Stimulated activated naive CD8-positive, alpha-beta T cell treated with anti-CD3 and anti-CD28 coated beads, Interleukin-15, Interleukin-2, amounts not matched to agents 100 U/mL and 50 U/mL, for 24 hours (primary cell): ENCODE measurements around the gene SEMA3D.
A peak's percentile ranks its signal among the peaks of the same experiment; 100 is the strongest.

ENCODE experiments used
- ATAC-seq: fragments of 150-1000 bp; cut with Tn5 transposase; one replicate; pipeline ENCODE4 v1.10.0; 2021
- DNase-seq: peaks from one replicate; pipeline ENCODE4 v3.0.0; 2021

SEMA3D gene

DNA sequence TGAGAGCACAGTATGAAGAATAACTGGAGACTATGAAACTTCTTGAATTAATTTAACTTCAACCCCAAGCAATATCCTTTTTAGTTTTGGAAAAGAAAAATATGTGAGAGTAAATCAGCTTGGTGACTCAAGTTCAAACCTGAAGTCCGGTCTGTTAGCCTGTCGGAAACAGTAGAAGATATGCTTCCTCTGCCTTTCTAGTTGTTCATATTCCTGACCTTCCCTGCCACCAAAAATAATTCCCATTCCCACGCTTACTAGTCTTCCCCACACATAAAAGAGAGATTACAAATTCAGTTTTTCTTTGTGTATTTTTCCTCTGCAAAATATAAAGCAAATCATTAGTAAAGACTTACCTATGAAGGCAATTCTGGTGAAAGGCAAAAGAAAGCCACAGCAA lies 3.6 kb downstream of the SEMA3D start:
- no peak for ATAC-seq
- DNase-seq, result no peak

- ATAC-seq, result no peak
- DNase-seq, result no peak
Measured at GRCh38 chr7:85178531-85179298, 8.1 kb downstream of the SEMA3D start.

- no peak for ATAC-seq
- no peak for DNase-seq
Measured at GRCh38 chr7:85177316-85177715, 9.5 kb downstream of the SEMA3D start.

DNA sequence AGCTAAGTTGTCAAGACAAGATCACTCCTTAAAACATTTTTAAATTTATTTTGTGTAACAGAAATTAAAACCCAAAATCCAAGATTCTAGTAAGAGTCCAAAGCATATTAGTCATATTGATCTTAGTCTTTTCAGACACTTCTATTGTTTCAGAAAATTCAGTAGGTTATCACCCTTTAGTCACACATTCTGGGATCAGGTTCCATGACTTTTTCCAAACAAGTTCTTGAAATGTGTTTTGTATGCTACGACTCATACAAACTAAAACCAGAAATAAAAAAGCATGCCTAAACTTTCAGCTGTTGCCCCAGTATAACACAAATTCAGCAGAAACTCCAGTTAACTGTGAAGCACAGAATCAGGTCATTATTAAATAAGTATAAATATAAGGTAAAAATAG lies 10.7 kb downstream of the SEMA3D start:
- DNase-seq (no peak), ATAC-seq (no peak)

DNA sequence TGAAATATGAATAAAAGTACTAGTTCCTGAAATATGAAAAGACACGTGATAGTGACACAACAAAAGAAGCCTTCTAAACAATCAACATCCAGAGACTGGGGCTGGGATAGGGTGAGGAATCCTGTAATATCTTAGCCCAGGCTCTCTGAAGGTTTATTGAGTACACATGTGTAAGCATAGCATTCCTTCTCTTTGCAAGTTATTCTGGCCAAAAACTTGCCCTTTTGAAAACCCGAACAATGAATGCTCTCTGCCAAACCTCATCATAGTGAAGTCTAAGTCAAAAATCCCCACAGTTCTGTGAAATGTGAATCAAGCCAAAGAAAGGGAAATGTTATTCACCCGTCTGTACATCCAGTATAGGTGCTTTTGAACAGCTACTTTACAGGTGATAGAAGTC lies 11.6 kb downstream of the SEMA3D start:
- DNase-seq (no peak), ATAC-seq (no peak)

DNA sequence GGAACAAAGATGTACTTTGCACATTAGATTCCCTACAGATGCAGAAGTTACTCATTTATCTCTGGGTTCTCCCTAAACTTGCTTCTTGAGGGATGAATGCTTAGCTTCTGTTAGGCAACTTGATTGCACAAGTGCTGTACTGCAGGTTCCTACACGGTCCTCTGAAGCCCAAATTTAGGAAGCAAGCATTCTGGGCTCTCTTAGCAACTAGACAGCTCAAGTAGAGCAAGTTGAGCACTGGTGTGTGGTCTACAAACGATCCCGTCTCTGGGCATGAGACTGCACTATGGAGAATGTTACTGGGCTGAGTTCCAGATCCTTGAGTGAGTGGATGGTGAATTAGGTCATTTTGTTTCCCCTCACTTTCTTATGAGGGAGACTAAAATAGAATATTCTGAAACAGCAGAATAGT lies 14.3 kb downstream of the SEMA3D start:
- DNase-seq, result no peak
- ATAC-seq, result no peak

DNA sequence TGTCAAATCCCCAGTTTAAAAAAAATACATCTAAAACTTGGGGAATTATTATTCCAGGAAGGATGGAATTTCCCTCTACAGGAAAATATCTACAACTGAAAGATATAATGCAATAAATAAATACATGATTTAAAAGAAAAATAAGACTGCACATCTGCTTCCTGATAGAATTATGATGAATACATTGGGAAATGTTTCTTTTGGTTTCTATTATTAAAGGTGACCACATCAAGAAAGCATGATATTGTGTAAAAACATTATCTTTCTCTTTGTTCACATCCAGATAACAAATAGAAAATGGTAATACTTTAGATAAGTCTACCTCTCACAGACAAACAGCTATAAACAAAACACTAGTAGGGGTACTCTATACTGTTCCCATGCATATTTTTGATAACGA lies 19.2 kb downstream of the SEMA3D start:
- DNase-seq, result no peak
- ATAC-seq, result no peak

GRCh38 chr7:85165263-85165662 lies 21.6 kb downstream of the SEMA3D start:
- no peak for DNase-seq

DNA sequence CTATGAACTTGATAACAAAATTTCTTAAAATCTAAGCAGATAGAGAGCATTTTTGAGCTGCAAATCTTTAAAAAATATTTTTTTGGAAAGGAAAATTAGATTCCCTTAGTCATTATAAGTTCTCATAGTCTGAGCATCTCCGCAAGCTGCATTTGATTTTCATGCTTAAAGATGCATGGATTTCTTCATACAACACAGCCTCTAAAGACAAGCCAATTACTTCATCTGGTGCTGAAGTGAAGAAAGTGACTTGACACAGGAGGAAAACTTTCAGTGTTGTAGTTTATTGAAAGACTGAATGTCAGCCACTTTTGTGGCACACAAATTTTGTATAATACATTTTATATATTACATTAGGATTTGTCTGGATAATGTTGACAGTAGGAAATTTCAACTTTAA lies 22.5 kb downstream of the SEMA3D start:
- no peak for DNase-seq
- no peak for ATAC-seq

More at GRCh38 chr7:85165263-85165662, 21.6 kb downstream of the SEMA3D start:
- ATAC-seq, result no peak

- no peak for DNase-seq
- no peak for ATAC-seq
Measured at GRCh38 chr7:85162721-85163120, 24.1 kb downstream of the SEMA3D start.

- no peak for DNase-seq
- ATAC-seq, result peak; percentile 46
Measured at GRCh38 chr7:85160223-85160622, 26.6 kb downstream of the SEMA3D start.

- DNase-seq, result no peak
- ATAC-seq, result no peak
Measured at GRCh38 chr7:85159003-85159402, 27.9 kb downstream of the SEMA3D start.

DNA sequence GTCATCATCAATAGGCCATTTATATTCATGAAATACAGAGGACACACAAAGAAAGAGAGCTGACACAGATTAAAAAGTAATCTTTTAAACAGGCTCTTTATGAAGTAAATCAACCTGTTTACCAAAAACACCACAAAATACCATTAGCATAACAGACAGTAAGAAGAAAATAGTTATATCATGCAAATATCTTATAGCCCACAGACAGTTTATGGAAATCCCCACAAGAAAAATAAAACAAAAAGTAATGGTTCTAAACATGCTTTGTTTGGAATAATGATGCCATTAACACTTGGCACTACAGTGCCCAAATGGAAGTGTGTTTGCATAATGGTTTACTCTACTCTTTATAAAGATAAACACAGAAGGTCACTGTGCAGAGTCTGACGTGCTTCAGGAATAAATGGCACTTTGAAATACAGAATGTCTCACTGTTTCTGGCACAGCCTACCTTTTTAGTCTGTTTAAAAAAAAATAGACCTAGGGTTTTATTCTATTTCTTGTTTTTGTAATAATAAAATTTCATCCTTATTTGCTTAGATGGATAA lies 30.1 kb downstream of the SEMA3D start:
- ATAC-seq (no peak), DNase-seq (no peak)

DNA sequence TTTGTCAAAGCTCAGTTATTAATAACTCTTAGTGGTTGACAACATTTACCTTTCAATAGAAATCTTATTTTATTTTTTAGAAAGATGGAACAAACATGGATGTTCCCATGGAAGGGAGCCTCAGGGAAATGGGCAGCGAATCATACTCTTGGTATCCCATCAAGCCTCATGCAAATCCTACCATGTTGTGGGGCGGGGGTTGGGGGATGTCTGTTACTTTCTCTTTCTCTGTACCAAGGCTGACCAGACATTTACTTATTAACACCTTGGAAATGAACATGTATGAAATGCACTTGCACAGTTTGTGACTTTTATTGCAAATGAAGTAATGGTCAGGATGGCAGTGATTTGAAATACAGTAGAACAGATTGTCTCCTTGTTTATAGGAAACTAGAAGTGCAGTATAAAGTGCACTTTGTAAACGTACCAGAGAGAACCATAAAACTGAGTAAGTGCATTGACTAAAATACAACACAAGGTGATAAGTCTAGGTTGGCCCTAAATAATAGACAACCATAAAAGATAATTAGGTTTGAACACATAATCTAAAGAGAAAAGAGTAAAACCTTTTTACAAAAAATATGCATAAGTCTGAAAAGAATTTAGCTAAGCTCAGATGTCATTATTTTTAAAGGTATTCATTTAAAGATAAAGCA lies 32.4 kb downstream of the SEMA3D start:
- no peak for ATAC-seq
- no peak for DNase-seq

- ATAC-seq, result no peak
- no peak for DNase-seq
Measured at GRCh38 chr7:85153715-85154114, 33.1 kb downstream of the SEMA3D start.

GRCh38 chr7:85150624-85151023 lies 36.2 kb downstream of the SEMA3D start:
- ATAC-seq, result no peak

DNA sequence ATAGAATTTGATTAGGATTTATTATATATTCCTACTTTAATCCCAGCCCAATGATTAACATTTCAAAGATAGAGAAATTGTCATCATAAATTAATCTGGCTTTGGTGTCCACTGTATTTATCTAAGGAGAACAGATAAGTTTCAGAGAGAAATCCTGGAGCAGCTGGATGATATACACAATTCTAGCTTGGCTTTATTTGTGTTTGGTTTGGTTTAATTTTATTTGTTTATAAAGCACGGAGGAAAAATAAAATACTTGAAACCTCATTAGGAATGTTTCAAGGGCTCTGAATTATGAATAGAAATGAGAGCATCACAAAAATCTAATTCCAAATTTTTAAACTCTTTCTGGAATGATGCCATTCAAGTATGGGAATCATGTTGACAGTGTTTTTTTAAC lies 42.1 kb downstream of the SEMA3D start:
- DNase-seq (no peak), ATAC-seq (no peak)

More at GRCh38 chr7:85150624-85151023, 36.2 kb downstream of the SEMA3D start:
- no peak for DNase-seq

GRCh38 chr7:85135977-85136376 lies 50.9 kb downstream of the SEMA3D start:
- ATAC-seq (no peak), DNase-seq (no peak)

- no peak for ATAC-seq
- no peak for DNase-seq
Measured at GRCh38 chr7:85133560-85133959, 53.3 kb downstream of the SEMA3D start.

DNA sequence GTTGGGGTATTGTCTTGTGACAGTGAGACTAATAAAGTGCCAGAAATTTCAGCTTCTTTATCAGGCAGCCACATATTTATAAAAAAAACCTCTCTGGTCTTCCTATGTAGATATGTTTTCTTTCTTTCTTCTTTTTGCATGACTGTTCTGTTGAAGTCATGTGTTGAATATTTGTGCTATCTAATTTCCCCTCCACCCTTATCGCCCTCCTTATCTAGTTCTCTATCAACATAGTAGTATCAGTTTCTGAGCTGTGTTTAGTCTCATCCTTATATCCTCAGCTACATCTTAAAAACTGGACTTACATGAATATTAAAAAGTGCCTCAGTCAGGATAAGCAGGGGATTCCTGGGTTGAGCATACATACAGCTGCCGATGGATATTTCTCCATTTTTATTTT lies 53.9 kb downstream of the SEMA3D start:
- no peak for ATAC-seq

DNA sequence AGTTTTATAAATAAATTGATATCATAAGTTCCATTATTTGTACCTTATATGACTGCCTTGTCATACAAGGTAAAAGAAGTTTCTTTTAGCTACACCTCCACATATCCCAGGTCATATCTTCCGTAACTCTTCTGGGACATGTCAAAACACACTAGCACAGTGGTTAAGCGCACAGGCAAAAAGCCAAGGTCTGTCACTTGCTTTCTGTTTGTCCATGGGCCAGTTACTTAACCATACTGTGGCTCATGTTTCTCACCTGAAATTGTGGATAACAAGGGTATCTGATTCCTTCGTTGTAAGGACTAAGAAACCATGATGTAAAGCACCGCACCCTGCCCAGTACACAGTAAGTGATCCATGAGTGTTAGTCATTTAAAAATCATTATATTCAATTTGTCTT lies 56.2 kb downstream of the SEMA3D start:
- ATAC-seq (no peak), DNase-seq (no peak)

More for the DNA sequence above, 53.9 kb downstream of the SEMA3D start:
- no peak for DNase-seq

DNA sequence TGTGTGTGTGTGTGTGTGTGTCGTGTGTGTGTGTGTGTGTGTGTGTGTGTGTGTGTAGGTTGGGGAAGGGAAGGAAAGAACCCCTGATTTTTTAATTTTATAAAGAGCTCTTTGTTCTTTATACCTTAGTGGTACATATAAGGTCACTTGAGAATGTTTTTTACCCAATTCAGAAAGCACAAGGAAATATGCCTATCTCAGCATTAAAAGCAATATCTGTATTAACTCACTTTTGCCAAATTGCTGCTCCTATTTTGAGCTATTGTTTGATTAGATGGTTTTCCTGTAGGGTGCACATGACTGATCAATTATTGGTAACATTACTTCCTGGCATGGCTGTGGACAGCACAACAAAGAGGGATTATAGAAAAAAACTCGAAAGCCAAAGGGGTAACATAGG lies 60.5 kb downstream of the SEMA3D start:
- ATAC-seq, result no peak
- no peak for DNase-seq

DNA sequence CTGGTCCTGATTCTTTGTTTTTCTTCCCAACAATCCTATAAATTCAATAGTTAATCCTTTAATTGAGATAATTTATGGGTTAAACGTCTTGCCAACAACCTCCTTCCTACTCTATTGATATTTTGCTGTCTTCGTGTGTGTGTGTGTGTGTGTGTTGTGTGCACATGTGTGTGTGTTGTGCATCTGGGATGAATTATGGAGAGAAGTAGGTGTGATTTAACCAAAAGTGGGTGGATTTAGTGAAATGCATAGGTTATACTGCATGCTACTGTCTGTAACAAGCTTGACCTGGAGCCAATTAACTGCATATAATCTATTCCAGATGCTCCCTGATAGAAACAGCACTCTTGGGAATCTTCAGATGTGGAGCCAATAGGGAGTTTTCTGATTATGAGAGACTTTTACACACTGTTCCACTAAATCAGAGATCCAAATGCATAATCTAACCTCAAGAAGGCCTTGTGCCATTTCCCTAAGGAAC lies 61.2 kb downstream of the SEMA3D start:
- ATAC-seq (no peak), DNase-seq (no peak)
